Suprapubic skin (tissue), 4 donors: ENCODE measurements around the gene MAJIN. TPM values are rescaled to one million over a fixed set of nuclear protein-coding genes. Genes with fewer than 3 reads are reported as not detected.

Source experiments
- DNase-seq, 2 donors: peaks; one replicate each; pipeline ENCODE4 v3.0.0-alpha.2; 2019; ENCODE audit warnings: low spot score in 2 of 2
- H3K27ac ChIP-seq: fragments of 200-600 bp; sonication (generic); one replicate; pipeline ENCODE4 v1.5.1; 2019
- H3K27me3 ChIP-seq: fragments of 200-600 bp; sonication (generic); one replicate; pipeline ENCODE4 v1.5.1; 2019
- H3K36me3 ChIP-seq: fragments of 200-600 bp; sonication (generic); one replicate; pipeline ENCODE4 v1.5.1; 2019
- H3K4me1 ChIP-seq: fragments of 200-600 bp; sonication (generic); one replicate; pipeline ENCODE4 v1.5.1; 2019
- H3K4me3 ChIP-seq: fragments of 200-600 bp; sonication (generic); one replicate; pipeline ENCODE4 v1.5.1; 2019; ENCODE audit warnings: mild to moderate bottlenecking
- H3K9me3 ChIP-seq: fragments of 200-600 bp; sonication (generic); one replicate; pipeline ENCODE4 v1.5.1; 2019
- CTCF ChIP-seq, 2 donors: fragments of 200-600 bp in 1 of 2; fragments of 450-650 bp in 1 of 2; sonication (generic) in 1 of 2; IDR thresholded peaks; one replicate each; pipeline ENCODE4 v1.5.1; 2016 to 2019; ENCODE audit warnings: antibody characterized with exemption in 2 of 2, mild to moderate bottlenecking in 1 of 2, moderate library complexity in 1 of 2
- EP300 ChIP-seq: sonication (generic); formaldehyde crosslinking; IDR thresholded peaks from one replicate; pipeline ENCODE4 v1.6.1; 2017; ENCODE audit warnings: antibody characterized with exemption
- POLR2A ChIP-seq, 2 donors: fragments of 450-650 bp; IDR thresholded peaks; one replicate each; pipeline ENCODE4 v1.6.1; 2017; ENCODE audit warnings: antibody characterized with exemption in 2 of 2, mild to moderate bottlenecking in 2 of 2, moderate library complexity in 2 of 2
- POLR2AphosphoS5 ChIP-seq, 3 donors: sonication (generic); formaldehyde crosslinking; IDR thresholded peaks; one replicate each; pipeline ENCODE4 v1.6.1; 2017; ENCODE audit warnings: antibody characterized with exemption in 3 of 3
- WGBS: methylation state at CpG from one replicate; pipeline ENCODE4 v1.1.5; 2018; 5-methylcytosine and 5-hydroxymethylcytosine counted together
- total RNA-seq, 4 donors: library from RNA; depleted of rRNA; stranded (reverse); fragments of >200 nt; gene quantifications; one replicate each; pipeline ENCODE4 v1.1.0, GENCODE V29; 2016

The MAJIN gene
- total RNA-seq, 4 donors from 2014 or later: not detected

GRCh38 chr11:64892411-64892831, 79.5 kb downstream of the MAJIN start:
- no peak for TF ChIP-seq POLR2A (IDR thresholded peaks at IDR 0.05)
- TF ChIP-seq CTCF (IDR thresholded peaks at IDR 0.05): no peak
- TF ChIP-seq POLR2AphosphoS5 (IDR thresholded peaks at IDR 0.05): no peak
- no peak for TF ChIP-seq EP300
- H3K9me3 ChIP-seq: no peaks in the 10 kb centered on the region
- H3K27me3 ChIP-seq: no peaks in the 10 kb centered on the region
- no peak for DNase-seq
- no peak overlapping the region for H3K27ac ChIP-seq
- WGBS: 80% methylated on average over 11 of the region's 11 CpGs
- H3K4me3 ChIP-seq: no peak overlapping the region
- H3K4me1 ChIP-seq: peaks cover 18% of the 10 kb centered on the region
- peaks cover 30% of the 10 kb centered on the region for H3K36me3 ChIP-seq

GRCh38 chr11:64891880-64892279, 80.0 kb downstream of the MAJIN start:
- 76% methylated on average over 5 of the region's 5 CpGs for WGBS
- H3K9me3 ChIP-seq: no peaks in the 10 kb centered on the region
- no peaks in the 10 kb centered on the region for H3K27me3 ChIP-seq
- no peak for DNase-seq
- H3K36me3 ChIP-seq: peaks cover 25% of the 10 kb centered on the region
- no peak overlapping the region for H3K4me3 ChIP-seq
- no peak overlapping the region for H3K27ac ChIP-seq
- TF ChIP-seq CTCF (IDR thresholded peaks at IDR 0.05) (no peak), POLR2AphosphoS5 (IDR thresholded peaks at IDR 0.05) (no peak), POLR2A (IDR thresholded peaks at IDR 0.05) (no peak), EP300 (no peak)
- H3K4me1 ChIP-seq: peaks cover 18% of the 10 kb centered on the region

- Histone ChIP-seq H3K4me1 (peaks cover 18% of the 10 kb centered on the region), H3K4me3 (no peak overlapping the region), H3K27me3 (no peaks in the 10 kb centered on the region), H3K36me3 (peaks cover 19% of the 10 kb centered on the region), H3K9me3 (no peaks in the 10 kb centered on the region), H3K27ac (no peak overlapping the region)
- TF ChIP-seq EP300 (no peak), CTCF (IDR thresholded peaks at IDR 0.05) (no peak), POLR2A (IDR thresholded peaks at IDR 0.05) (no peak), POLR2AphosphoS5 (IDR thresholded peaks at IDR 0.05) (no peak)
- DNase-seq: no peak
- 89% methylated on average over 21 of the region's 25 CpGs for WGBS
Observed at GRCh38 chr11:64891215-64891848, 80.6 kb downstream of the MAJIN start.

GRCh38 chr11:64890522-64890939, 81.4 kb downstream of the MAJIN start:
- Histone ChIP-seq H3K4me1 (peaks cover 21% of the 10 kb centered on the region), H3K27me3 (no peaks in the 10 kb centered on the region), H3K4me3 (no peak overlapping the region), H3K36me3 (peaks cover 11% of the 10 kb centered on the region), H3K9me3 (no peaks in the 10 kb centered on the region), H3K27ac (no peak overlapping the region)
- 86% methylated on average over 6 of the region's 7 CpGs for WGBS
- TF ChIP-seq CTCF (IDR thresholded peaks at IDR 0.05) (no peak), POLR2A (IDR thresholded peaks at IDR 0.05) (no peak), POLR2AphosphoS5 (IDR thresholded peaks at IDR 0.05) (no peak), EP300 (no peak)
- DNase-seq: no peak

GRCh38 chr11:64888729-64889511, 83.0 kb downstream of the MAJIN start:
- H3K4me3 ChIP-seq: no peak overlapping the region
- no peaks in the 10 kb centered on the region for H3K27me3 ChIP-seq
- peaks cover 16% of the 10 kb centered on the region for H3K4me1 ChIP-seq
- no peaks in the 10 kb centered on the region for H3K36me3 ChIP-seq
- no peak for DNase-seq
- no peaks in the 10 kb centered on the region for H3K9me3 ChIP-seq
- 66% methylated on average over 9 of the region's 9 CpGs for WGBS
- no peak overlapping the region for H3K27ac ChIP-seq
- TF ChIP-seq POLR2AphosphoS5 (IDR thresholded peaks at IDR 0.05): no peak
- no peak for TF ChIP-seq POLR2A (IDR thresholded peaks at IDR 0.05)
- no peak for TF ChIP-seq CTCF (IDR thresholded peaks at IDR 0.05)
- no peak for TF ChIP-seq EP300
